K562 (cell line): ENCODE results near the gene CSKMT. TPM values are rescaled to one million over a fixed set of nuclear protein-coding genes. Genes with fewer than 3 reads are reported as not detected.

Source experiments
- CXXC5 ChIP-seq: fragments of 250-450 bp; sonication (Bioruptor Pico); IDR thresholded peaks from 2 replicates; pipeline ENCODE4 v1.8.0; 2022; ENCODE audit warnings: inconsistent platforms, mild to moderate bottlenecking, moderate library complexity
- HDAC3 ChIP-seq: fragments of 450-650 bp; IDR thresholded peaks from 2 replicates; pipeline ENCODE4 v1.6.1; 2018; ENCODE audit warnings: borderline replicate concordance, mild to moderate bottlenecking, moderate library complexity; ENCODE audit not compliant: partially characterized antibody
- KDM1A ChIP-seq, 2 experiments: fragments of 450-650 bp; IDR thresholded peaks; 2 replicates each; pipeline ENCODE4 v1.6.1; 2016; ENCODE audit warnings: mild to moderate bottlenecking in 2 of 2
- MEF2A ChIP-seq: IDR thresholded peaks from 2 replicates; pipeline ENCODE4 v1.6.1; 2011; ENCODE audit warnings: low read depth, mild to moderate bottlenecking, low read length, moderate library complexity; ENCODE audit not compliant: control insufficient read depth
- PML ChIP-seq: IDR thresholded peaks from 2 replicates; pipeline ENCODE4 v1.6.1; 2012; ENCODE audit warnings: low read length, inconsistent platforms
- POLR2AphosphoS2 ChIP-seq: IDR thresholded peaks from 2 replicates; pipeline ENCODE4 v1.6.1; 2012; ENCODE audit warnings: low read length, improper control_type of control experiment
- RBBP5 ChIP-seq: fragments of 200-600 bp; sonication (generic); IDR thresholded peaks from 2 replicates; pipeline ENCODE4 v1.6.1; 2012; ENCODE audit warnings: borderline replicate concordance, mild to moderate bottlenecking, low read length, control low read depth, inconsistent platforms; ENCODE audit not compliant: insufficient read depth, poor library complexity, severe bottlenecking
- YY1 ChIP-seq, 3 experiments: IDR thresholded peaks; 2 replicates each; pipeline ENCODE4 v1.6.1; 2011; ENCODE audit warnings: low read length in 2 of 3, mild to moderate bottlenecking in 2 of 3, moderate library complexity in 2 of 3, borderline replicate concordance in 1 of 3, control low read depth in 1 of 3, low read depth in 1 of 3; ENCODE audit not compliant: insufficient read depth in 3 of 3, insufficient replicate concordance in 2 of 3, control insufficient read depth in 1 of 3, insufficient read length in 1 of 3; ENCODE audit errors: extremely low read depth in 1 of 3
- ZNF239 ChIP-seq: fragments of 250-450 bp; sonication (Bioruptor Pico); IDR thresholded peaks from 2 replicates; pipeline ENCODE4 v1.4.0; 2020; ENCODE audit warnings: mild to moderate bottlenecking
- ZNF384 ChIP-seq: IDR thresholded peaks from 2 replicates; pipeline ENCODE4 v1.6.1; 2012; ENCODE audit warnings: low read depth, low read length, improper control_type of control experiment
- polyA plus RNA-seq, 8 experiments: library from polyadenylated mRNA; depleted of rRNA in 4 of 8; stranded (reverse) in 5 of 8; unstranded in 3 of 8; fragments of >200 nt; fragmentation: Nextera tagmentation in 2 of 8; fragmentation: Illumina TruSeq in 1 of 8; extraction: Ambion mirVana in 2 of 8; extraction: Trizol in 1 of 8; gene quantifications; 2 replicates each; pipeline versions ENCODE4 v1.2.1 to v1.2.3, GENCODE V29; 2011 to 2014; ENCODE audit warnings: inconsistent platforms in 1 of 8, missing spikeins in 1 of 8
- total RNA-seq, 7 experiments: library from RNA; depleted of rRNA in 6 of 7; stranded (reverse); fragments of >200 nt in 6 of 7; fragmentation: Illumina TruSeq in 2 of 7; extraction: Trizol in 2 of 7; gene quantifications; 2 replicates each; pipeline versions ENCODE4 v1.2.1 to v1.2.3, GENCODE V29; 2011 to 2021; ENCODE audit warnings: low replicate concordance in 1 of 7
- TF ChIP-seq, protein P1 (sequence below): sonication (generic); formaldehyde crosslinking; IDR thresholded peaks from 2 replicates; pipeline ENCODE4 v1.8.1; 2023; ENCODE audit warnings: mild to moderate bottlenecking, missing genetic modification reagents
- TF ChIP-seq, protein P2 (sequence below): conservative IDR thresholded peaks from 2 replicates; pipeline ENCODE4 v1.6.1; 2011; ENCODE audit warnings: low read depth, mild to moderate bottlenecking, low read length; ENCODE audit not compliant: control insufficient read depth
- TF ChIP-seq, protein P3 (sequence below): fragments of 450-650 bp; IDR thresholded peaks from one replicate; pipeline ENCODE4 v1.6.1; 2018; ENCODE audit warnings: mild to moderate bottlenecking, moderate library complexity; ENCODE audit not compliant: partially characterized antibody
- TF ChIP-seq, protein P4 (sequence below), 2 experiments: IDR thresholded peaks in 1 of 2; conservative IDR thresholded peaks in 1 of 2; 2 replicates each; pipeline ENCODE4 v1.6.1; 2016; ENCODE audit warnings: low read depth in 2 of 2, mild to moderate bottlenecking in 1 of 2, missing compliant biosample characterization in 1 of 2, missing genetic modification characterization in 1 of 2, moderate library complexity in 1 of 2
- TF ChIP-seq, protein P5 (sequence below), 3 experiments: IDR thresholded peaks in 2 of 3; conservative IDR thresholded peaks in 1 of 3; 2 replicates each; pipeline ENCODE4 v1.5.1; 2011 to 2012; ENCODE audit warnings: low read length in 3 of 3, mild to moderate bottlenecking in 3 of 3, control low read depth in 2 of 3, improper control_type of control experiment in 1 of 3, inconsistent platforms in 1 of 3, low read depth in 1 of 3, mixed read lengths in 1 of 3, moderate library complexity in 1 of 3; ENCODE audit not compliant: insufficient read depth in 2 of 3

The CSKMT gene
- total and polyA plus RNA-seq, 9 of the 15 experiments (the other 6 are each of a cell fraction or from before 2014, with no cell fraction given), result 10.3 to 108 (median 27.2) TPM

DNA sequence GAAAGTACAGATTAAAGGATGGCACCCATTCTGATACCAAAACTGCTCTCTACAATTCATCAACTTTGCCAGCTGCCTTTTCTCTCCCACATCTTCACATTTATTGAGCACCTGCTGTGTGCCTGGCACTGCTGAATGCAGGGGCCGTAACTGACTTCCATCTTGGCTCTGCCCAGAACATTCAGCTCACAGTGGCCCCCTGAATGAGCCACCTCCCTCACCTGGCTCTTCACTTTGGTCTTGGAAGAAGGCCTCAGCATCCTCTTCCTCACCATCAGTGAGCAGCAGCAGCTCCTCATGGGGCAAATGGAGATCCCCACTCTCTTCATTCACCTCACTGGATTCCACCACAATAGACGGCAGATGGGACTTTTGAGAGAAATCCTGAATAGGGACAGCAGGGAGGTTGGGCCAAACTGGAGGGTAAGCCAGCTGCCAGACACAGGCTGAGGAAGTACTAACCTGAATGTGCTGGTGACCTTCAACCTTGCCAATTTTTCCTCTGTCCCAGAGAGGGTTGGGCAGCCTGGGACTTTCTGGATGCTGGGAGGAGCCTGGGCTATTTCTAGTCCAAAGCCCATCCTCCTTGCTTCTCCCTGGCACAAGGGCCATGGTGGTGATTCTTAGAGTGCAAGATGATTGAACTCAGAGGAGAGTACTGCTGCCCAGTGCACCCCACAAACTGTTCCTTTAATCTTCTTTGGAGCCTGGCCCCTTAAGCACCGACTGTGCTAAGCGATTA is 4.5 kb downstream of the CSKMT start (continued):
- TF ChIP-seq, protein P1, sequence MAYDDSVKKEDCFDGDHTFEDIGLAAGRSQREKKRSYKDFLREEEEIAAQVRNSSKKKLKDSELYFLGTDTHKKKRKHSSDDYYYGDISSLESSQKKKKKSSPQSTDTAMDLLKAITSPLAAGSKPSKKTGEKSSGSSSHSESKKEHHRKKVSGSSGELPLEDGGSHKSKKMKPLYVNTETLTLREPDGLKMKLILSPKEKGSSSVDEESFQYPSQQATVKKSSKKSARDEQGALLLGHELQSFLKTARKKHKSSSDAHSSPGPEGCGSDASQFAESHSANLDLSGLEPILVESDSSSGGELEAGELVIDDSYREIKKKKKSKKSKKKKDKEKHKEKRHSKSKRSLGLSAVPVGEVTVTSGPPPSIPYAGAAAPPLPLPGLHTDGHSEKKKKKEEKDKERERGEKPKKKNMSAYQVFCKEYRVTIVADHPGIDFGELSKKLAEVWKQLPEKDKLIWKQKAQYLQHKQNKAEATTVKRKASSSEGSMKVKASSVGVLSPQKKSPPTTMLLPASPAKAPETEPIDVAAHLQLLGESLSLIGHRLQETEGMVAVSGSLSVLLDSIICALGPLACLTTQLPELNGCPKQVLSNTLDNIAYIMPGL (CRISPR knock-in tag), result no peak; the same call in 1 of the 2 replicates
- TF ChIP-seq, protein P2, sequence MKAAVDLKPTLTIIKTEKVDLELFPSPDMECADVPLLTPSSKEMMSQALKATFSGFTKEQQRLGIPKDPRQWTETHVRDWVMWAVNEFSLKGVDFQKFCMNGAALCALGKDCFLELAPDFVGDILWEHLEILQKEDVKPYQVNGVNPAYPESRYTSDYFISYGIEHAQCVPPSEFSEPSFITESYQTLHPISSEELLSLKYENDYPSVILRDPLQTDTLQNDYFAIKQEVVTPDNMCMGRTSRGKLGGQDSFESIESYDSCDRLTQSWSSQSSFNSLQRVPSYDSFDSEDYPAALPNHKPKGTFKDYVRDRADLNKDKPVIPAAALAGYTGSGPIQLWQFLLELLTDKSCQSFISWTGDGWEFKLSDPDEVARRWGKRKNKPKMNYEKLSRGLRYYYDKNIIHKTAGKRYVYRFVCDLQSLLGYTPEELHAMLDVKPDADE, result no peak
- 0 out of 2 replicates have a peak, but pooled peaks have one; percentile 5 for TF ChIP-seq CXXC5
- TF ChIP-seq POLR2AphosphoS2, result no peak
- no peak for TF ChIP-seq PML
- no peak for TF ChIP-seq HDAC3
- TF ChIP-seq, protein P3, sequence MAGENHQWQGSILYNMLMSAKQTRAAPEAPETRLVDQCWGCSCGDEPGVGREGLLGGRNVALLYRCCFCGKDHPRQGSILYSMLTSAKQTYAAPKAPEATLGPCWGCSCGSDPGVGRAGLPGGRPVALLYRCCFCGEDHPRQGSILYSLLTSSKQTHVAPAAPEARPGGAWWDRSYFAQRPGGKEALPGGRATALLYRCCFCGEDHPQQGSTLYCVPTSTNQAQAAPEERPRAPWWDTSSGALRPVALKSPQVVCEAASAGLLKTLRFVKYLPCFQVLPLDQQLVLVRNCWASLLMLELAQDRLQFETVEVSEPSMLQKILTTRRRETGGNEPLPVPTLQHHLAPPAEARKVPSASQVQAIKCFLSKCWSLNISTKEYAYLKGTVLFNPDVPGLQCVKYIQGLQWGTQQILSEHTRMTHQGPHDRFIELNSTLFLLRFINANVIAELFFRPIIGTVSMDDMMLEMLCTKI, result no peak
- TF ChIP-seq ZNF384, result peak; percentile 67; the same call in 1 of the 2 replicates
- TF ChIP-seq, protein P4, sequence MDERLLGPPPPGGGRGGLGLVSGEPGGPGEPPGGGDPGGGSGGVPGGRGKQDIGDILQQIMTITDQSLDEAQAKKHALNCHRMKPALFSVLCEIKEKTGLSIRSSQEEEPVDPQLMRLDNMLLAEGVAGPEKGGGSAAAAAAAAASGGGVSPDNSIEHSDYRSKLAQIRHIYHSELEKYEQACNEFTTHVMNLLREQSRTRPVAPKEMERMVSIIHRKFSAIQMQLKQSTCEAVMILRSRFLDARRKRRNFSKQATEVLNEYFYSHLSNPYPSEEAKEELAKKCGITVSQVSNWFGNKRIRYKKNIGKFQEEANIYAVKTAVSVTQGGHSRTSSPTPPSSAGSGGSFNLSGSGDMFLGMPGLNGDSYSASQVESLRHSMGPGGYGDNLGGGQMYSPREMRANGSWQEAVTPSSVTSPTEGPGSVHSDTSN (CRISPR knock-in tag; IDR thresholded peaks at IDR 0.05; ENCODE audit: low read depth), result no peak
- TF ChIP-seq, protein P4 (tag; conservative IDR thresholded peaks at IDR 0.05; ENCODE audit: low read depth), result no peak
- TF ChIP-seq, protein P5, sequence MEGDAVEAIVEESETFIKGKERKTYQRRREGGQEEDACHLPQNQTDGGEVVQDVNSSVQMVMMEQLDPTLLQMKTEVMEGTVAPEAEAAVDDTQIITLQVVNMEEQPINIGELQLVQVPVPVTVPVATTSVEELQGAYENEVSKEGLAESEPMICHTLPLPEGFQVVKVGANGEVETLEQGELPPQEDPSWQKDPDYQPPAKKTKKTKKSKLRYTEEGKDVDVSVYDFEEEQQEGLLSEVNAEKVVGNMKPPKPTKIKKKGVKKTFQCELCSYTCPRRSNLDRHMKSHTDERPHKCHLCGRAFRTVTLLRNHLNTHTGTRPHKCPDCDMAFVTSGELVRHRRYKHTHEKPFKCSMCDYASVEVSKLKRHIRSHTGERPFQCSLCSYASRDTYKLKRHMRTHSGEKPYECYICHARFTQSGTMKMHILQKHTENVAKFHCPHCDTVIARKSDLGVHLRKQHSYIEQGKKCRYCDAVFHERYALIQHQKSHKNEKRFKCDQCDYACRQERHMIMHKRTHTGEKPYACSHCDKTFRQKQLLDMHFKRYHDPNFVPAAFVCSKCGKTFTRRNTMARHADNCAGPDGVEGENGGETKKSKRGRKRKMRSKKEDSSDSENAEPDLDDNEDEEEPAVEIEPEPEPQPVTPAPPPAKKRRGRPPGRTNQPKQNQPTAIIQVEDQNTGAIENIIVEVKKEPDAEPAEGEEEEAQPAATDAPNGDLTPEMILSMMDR (IDR thresholded peaks at IDR 0.05 in 2 of 3, conservative IDR thresholded peaks at IDR 0.05 in 1 of 3; ENCODE audit: insufficient read depth in 2 of 3, low read depth in 1 of 3, low read length in 3 of 3), result no peak
- TF ChIP-seq KDM1A (IDR thresholded peaks at IDR 0.05), result no peak
- TF ChIP-seq MEF2A, result no peak
- no peak for TF ChIP-seq RBBP5
- TF ChIP-seq ZNF239, result no peak
- TF ChIP-seq YY1 (IDR thresholded peaks at IDR 0.05; ENCODE audit: borderline replicate concordance in 1 of 3, control insufficient read depth in 1 of 3, extremely low read depth in 1 of 3, insufficient read depth in 3 of 3, insufficient read length in 1 of 3, insufficient replicate concordance in 2 of 3, low read depth in 1 of 3, low read length in 2 of 3), result peak in 1 of 3 experiments; percentile 14
